ENCODE measurements around the gene NEU3.
A peak's percentile ranks its signal among the peaks of the same experiment; 100 is the strongest.

The NEU3 gene

GRCh38 chr11:75022759-75023396, 34.1 kb downstream of the NEU3 start:
- DNase-seq (ENCODE audit: low read depth, low spot score), result peak; percentile 87
- H3K9ac ChIP-seq (ENCODE audit: insufficient read length, low read depth), result no peak overlapping the region

GRCh38 chr11:75023446-75024067, 34.8 kb downstream of the NEU3 start:
- DNase-seq (ENCODE audit: low read depth, low spot score), result no peak
- no peaks in the 10 kb centered on the region for H3K27me3 ChIP-seq (ENCODE audit: insufficient read depth, insufficient read length)
- TF ChIP-seq YY1 (IDR thresholded peaks at IDR 0.05; ENCODE audit: insufficient read depth, insufficient read length), result no peak
- no peak for TF ChIP-seq ZNF274 (IDR thresholded peaks at IDR 0.05; ENCODE audit: low read depth, low read length)
- TF ChIP-seq SUZ12 (IDR thresholded peaks at IDR 0.05; ENCODE audit: extremely low read depth, insufficient read depth, insufficient read length), result no peak
- no peak overlapping the region for H3K9ac ChIP-seq (ENCODE audit: insufficient read length, low read depth)
- H3K9me3 ChIP-seq (ENCODE audit: insufficient read depth, low read length), result peaks cover 21% of the 10 kb centered on the region; the same call in 1 of the 2 replicates
- H3K4me1 ChIP-seq (ENCODE audit: insufficient read depth, insufficient read length), result no peaks in the 10 kb centered on the region
- H3K4me3 ChIP-seq (ENCODE audit: insufficient read length, low read depth), result no peak overlapping the region
- H3K36me3 ChIP-seq (ENCODE audit: insufficient read depth, insufficient read length, low read length), result no peaks in the 10 kb centered on the region

More at GRCh38 chr11:75022759-75023396, 34.1 kb downstream of the NEU3 start:
- peaks cover 27% of the 10 kb centered on the region; the same call in 1 of the 2 replicates for H3K9me3 ChIP-seq (ENCODE audit: insufficient read depth, low read length)
- no peaks in the 10 kb centered on the region for H3K4me1 ChIP-seq (ENCODE audit: insufficient read depth, insufficient read length)
- no peak overlapping the region for H3K4me3 ChIP-seq (ENCODE audit: insufficient read length, low read depth)
- H3K27me3 ChIP-seq (ENCODE audit: insufficient read depth, insufficient read length), result no peaks in the 10 kb centered on the region
- no peaks in the 10 kb centered on the region for H3K36me3 ChIP-seq (ENCODE audit: insufficient read depth, insufficient read length, low read length)
- TF ChIP-seq SUZ12 (IDR thresholded peaks at IDR 0.05; ENCODE audit: extremely low read depth, insufficient read depth, insufficient read length), result no peak
- no peak for TF ChIP-seq YY1 (IDR thresholded peaks at IDR 0.05; ENCODE audit: insufficient read depth, insufficient read length)
- no peak for TF ChIP-seq ZNF274 (IDR thresholded peaks at IDR 0.05; ENCODE audit: low read depth, low read length)

DNA sequence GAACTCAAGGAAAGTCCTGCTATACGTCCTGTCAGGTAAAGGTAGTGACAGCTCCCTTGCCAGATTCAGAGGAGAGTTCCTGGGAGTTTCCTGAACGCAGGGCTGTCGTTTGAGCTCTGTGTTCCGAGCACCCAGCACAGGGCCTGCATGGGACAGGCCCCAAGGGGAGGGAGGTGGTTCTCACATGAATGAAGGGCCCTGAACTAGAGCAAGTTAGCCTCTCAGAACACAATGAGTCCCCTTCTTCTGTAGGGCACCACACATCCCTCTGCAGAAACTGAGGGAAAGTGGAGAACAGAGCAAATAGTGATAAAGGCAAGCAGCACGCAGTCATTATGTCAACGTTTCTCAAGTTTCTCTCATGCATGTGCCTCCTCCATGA, 35.3 kb downstream of the NEU3 start:
- no peak overlapping the region for H3K9ac ChIP-seq (ENCODE audit: insufficient read length, low read depth)
- TF ChIP-seq YY1 (IDR thresholded peaks at IDR 0.05; ENCODE audit: insufficient read depth, insufficient read length) (no peak), ZNF274 (IDR thresholded peaks at IDR 0.05; ENCODE audit: low read depth, low read length) (no peak), SUZ12 (IDR thresholded peaks at IDR 0.05; ENCODE audit: extremely low read depth, insufficient read depth, insufficient read length) (no peak)
- H3K4me3 ChIP-seq (ENCODE audit: insufficient read length, low read depth), result no peak overlapping the region
- no peak for DNase-seq (ENCODE audit: low read depth, low spot score)
- no peaks in the 10 kb centered on the region for H3K4me1 ChIP-seq (ENCODE audit: insufficient read depth, insufficient read length)
- peaks cover 21% of the 10 kb centered on the region; the same call in 1 of the 2 replicates for H3K9me3 ChIP-seq (ENCODE audit: insufficient read depth, low read length)
- H3K36me3 ChIP-seq (ENCODE audit: insufficient read depth, insufficient read length, low read length), result no peaks in the 10 kb centered on the region
- H3K27me3 ChIP-seq (ENCODE audit: insufficient read depth, insufficient read length), result no peaks in the 10 kb centered on the region

DNA sequence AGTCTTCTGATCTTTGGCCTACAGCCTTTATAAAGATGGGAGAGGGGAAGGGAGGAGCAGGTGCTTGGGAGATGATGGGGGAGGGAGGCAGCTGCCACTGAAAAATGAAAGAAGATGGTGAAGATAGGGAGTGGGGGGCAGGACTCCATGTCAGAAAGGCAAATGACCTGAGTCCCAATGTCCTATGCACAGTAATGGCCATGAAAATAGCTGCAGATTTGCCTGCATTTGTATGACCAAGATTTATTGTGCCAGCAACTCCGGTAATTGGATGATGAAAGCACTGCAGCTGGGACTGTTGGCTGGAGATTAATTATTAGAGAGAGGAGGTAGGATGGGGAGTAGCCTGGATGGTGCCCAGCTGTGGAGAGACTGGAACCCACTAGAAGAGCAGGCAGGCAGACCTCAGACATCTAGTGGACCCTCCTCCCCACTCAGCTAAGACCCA, 36.1 kb downstream of the NEU3 start:
- TF ChIP-seq YY1 (IDR thresholded peaks at IDR 0.05; ENCODE audit: insufficient read depth, insufficient read length), result no peak
- TF ChIP-seq ZNF274 (IDR thresholded peaks at IDR 0.05; ENCODE audit: low read depth, low read length), result no peak
- no peak for TF ChIP-seq SUZ12 (IDR thresholded peaks at IDR 0.05; ENCODE audit: extremely low read depth, insufficient read depth, insufficient read length)
- no peaks in the 10 kb centered on the region for H3K36me3 ChIP-seq (ENCODE audit: insufficient read depth, insufficient read length, low read length)
- no peak overlapping the region for H3K4me3 ChIP-seq (ENCODE audit: insufficient read length, low read depth)
- H3K9me3 ChIP-seq (ENCODE audit: insufficient read depth, low read length), result peaks cover 14% of the 10 kb centered on the region; the same call in 1 of the 2 replicates
- H3K4me1 ChIP-seq (ENCODE audit: insufficient read depth, insufficient read length), result no peaks in the 10 kb centered on the region
- no peaks in the 10 kb centered on the region for H3K27me3 ChIP-seq (ENCODE audit: insufficient read depth, insufficient read length)
- H3K9ac ChIP-seq (ENCODE audit: insufficient read length, low read depth), result no peak overlapping the region
- DNase-seq (ENCODE audit: low read depth, low spot score), result no peak

DNA sequence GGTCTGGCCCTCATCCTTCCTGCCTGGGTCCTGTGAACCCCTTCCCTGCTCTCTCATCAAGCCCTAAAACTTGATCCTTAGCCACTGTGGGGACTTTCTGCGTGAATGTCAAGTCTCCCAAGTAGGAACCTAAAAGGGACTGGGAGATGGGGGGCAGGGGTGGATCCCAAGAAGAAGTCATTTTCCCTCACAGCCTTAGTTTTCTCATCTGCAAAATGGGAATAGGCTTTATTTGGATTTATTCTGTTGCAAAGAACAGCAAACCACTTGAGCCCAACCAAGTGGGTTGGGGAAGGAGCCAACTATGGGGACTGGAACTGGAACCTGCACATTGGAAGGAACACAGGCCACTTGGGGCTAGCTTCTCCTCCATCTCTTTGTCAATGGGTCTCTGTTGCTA, 36.8 kb downstream of the NEU3 start:
- Histone ChIP-seq H3K9ac (ENCODE audit: insufficient read length, low read depth) (no peak overlapping the region), H3K4me1 (ENCODE audit: insufficient read depth, insufficient read length) (no peaks in the 10 kb centered on the region), H3K4me3 (ENCODE audit: insufficient read length, low read depth) (no peak overlapping the region), H3K27me3 (ENCODE audit: insufficient read depth, insufficient read length) (no peaks in the 10 kb centered on the region), H3K36me3 (ENCODE audit: insufficient read depth, insufficient read length, low read length) (no peaks in the 10 kb centered on the region), H3K9me3 (ENCODE audit: insufficient read depth, low read length) (0 out of 2 replicates have a peak, but pooled peaks cover 6% of the 10 kb centered on the region)
- no peak for DNase-seq (ENCODE audit: low read depth, low spot score)
- no peak for TF ChIP-seq SUZ12 (IDR thresholded peaks at IDR 0.05; ENCODE audit: extremely low read depth, insufficient read depth, insufficient read length)
- no peak for TF ChIP-seq ZNF274 (IDR thresholded peaks at IDR 0.05; ENCODE audit: low read depth, low read length)
- no peak for TF ChIP-seq YY1 (IDR thresholded peaks at IDR 0.05; ENCODE audit: insufficient read depth, insufficient read length)

GRCh38 chr11:75028321-75028720, 39.6 kb downstream of the NEU3 start:
- TF ChIP-seq ZNF274 (IDR thresholded peaks at IDR 0.05; ENCODE audit: low read depth, low read length) (no peak), YY1 (IDR thresholded peaks at IDR 0.05; ENCODE audit: insufficient read depth, insufficient read length) (no peak), SUZ12 (IDR thresholded peaks at IDR 0.05; ENCODE audit: extremely low read depth, insufficient read depth, insufficient read length) (no peak)
- Histone ChIP-seq H3K36me3 (ENCODE audit: insufficient read depth, insufficient read length, low read length) (no peaks in the 10 kb centered on the region), H3K27me3 (ENCODE audit: insufficient read depth, insufficient read length) (no peaks in the 10 kb centered on the region), H3K9ac (ENCODE audit: insufficient read length, low read depth) (no peak overlapping the region), H3K4me1 (ENCODE audit: insufficient read depth, insufficient read length) (no peaks in the 10 kb centered on the region), H3K4me3 (ENCODE audit: insufficient read length, low read depth) (no peak overlapping the region), H3K9me3 (ENCODE audit: insufficient read depth, low read length) (no peaks in the 10 kb centered on the region)
- no peak for DNase-seq (ENCODE audit: low read depth, low spot score)

DNA sequence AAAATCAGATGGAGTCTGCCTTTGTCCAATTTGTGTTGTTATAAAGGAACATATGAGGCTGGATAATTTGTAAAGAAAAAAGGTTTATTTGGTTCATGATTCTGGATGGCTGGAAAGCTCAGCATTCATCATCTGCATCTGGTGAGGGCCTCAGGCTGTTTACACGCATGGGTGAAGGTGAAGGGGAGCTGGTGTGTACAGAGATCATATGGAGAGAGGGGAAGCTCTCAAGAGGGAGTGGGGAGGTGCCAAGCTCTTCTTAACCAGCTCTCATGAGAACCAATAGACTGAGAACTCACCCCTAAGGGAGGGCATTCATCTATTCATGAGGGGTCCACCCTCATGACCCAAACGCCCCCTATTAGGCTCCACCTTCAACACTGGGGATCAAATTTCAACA, 40.0 kb downstream of the NEU3 start:
- Histone ChIP-seq H3K27me3 (ENCODE audit: insufficient read depth, insufficient read length) (no peaks in the 10 kb centered on the region), H3K4me1 (ENCODE audit: insufficient read depth, insufficient read length) (no peaks in the 10 kb centered on the region), H3K9ac (ENCODE audit: insufficient read length, low read depth) (no peak overlapping the region), H3K4me3 (ENCODE audit: insufficient read length, low read depth) (no peak overlapping the region), H3K9me3 (ENCODE audit: insufficient read depth, low read length) (no peaks in the 10 kb centered on the region), H3K36me3 (ENCODE audit: insufficient read depth, insufficient read length, low read length) (no peaks in the 10 kb centered on the region)
- no peak for DNase-seq (ENCODE audit: low read depth, low spot score)
- TF ChIP-seq YY1 (IDR thresholded peaks at IDR 0.05; ENCODE audit: insufficient read depth, insufficient read length) (no peak), ZNF274 (IDR thresholded peaks at IDR 0.05; ENCODE audit: low read depth, low read length) (no peak), SUZ12 (IDR thresholded peaks at IDR 0.05; ENCODE audit: extremely low read depth, insufficient read depth, insufficient read length) (no peak)
